GM12801 (cell line): ENCODE data around the gene IQCH.

ENCODE experiments used
- CTCF ChIP-seq: IDR thresholded peaks from one replicate; pipeline ENCODE4 v1.5.1; 2011; ENCODE audit warnings: control low read depth; ENCODE audit not compliant: insufficient read length; ENCODE audit errors: extremely low read depth

Gene IQCH

GRCh38 chr15:67528513-67528912 lies 273.9 kb downstream of the IQCH start:
- no peak for TF ChIP-seq CTCF

GRCh38 chr15:67531379-67531914 lies 276.9 kb downstream of the IQCH start:
- no peak for TF ChIP-seq CTCF

GRCh38 chr15:67533873-67534272 lies 279.3 kb downstream of the IQCH start:
- TF ChIP-seq CTCF: no peak

- no peak for TF ChIP-seq CTCF
These were observed 279.8 kb downstream of the IQCH start for GRCh38 chr15:67534360-67534759.

- TF ChIP-seq CTCF: no peak
These were observed 283.2 kb downstream of the IQCH start for GRCh38 chr15:67537771-67538170.

GRCh38 chr15:67542420-67543347 lies 288.1 kb downstream of the IQCH start, which contains the start of gene MAP2K5:
Gene MAP2K5 (plus strand): TSS chr15:67542703. CDS start chr15:67543336, 633 bp downstream.
- TF ChIP-seq CTCF: no peak

- no peak for TF ChIP-seq CTCF
These were observed 288.7 kb downstream of the IQCH start for GRCh38 chr15:67543348-67543718.
